ENCODE results near the gene NFS1.
A peak's percentile ranks its signal among the peaks of the same experiment; 100 is the strongest.
"Not testable (repeated sequence)": the region's sequence is repeated elsewhere in the genome, so short reads cannot be mapped to it uniquely, and the experiment has no call there.

NFS1 gene

DNA sequence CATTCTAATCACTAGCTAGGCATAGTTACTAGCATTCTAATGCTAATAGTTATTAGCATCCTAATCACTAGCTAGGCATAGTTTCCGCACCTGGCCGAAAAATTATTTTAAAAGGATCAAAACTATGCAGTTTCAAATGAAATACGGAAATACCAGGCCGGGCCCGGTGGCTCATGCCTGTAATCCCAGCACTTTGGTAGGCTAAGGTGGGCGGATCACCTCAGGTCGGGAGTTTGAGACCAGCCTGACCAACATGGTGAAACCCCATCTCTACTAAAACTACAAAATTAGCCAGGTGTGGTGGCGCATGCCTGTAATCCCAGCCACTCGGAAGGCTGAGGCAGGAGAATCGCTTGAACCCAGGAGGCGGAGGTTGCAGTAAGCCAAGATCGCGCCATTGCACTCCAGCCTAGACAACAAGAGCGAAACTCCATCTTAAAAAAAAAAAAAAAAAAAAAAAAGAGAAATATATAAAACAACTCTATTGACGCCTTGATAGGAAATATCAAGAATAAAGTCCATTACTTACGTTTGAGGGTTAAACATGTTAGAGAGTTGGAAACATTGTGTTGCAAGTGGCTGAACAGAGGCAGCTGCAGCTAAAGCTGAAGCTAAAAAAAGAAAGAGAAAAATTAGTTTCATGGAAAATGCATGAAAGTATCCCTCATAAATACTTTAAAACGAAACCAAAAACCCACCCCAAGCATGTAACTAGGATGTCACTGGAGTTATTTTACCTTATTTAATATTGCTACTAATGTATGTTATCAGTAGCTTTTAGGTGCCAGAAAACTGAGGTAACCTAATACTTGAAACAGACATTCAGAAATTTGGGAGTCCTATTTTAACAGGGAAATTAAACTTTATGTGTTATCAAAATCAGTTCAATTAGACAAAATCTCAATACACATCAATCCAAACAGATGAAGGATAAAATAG lies 7.7 kb upstream of the NFS1 start:
- DNase-seq: not testable (repeated sequence)

DNA sequence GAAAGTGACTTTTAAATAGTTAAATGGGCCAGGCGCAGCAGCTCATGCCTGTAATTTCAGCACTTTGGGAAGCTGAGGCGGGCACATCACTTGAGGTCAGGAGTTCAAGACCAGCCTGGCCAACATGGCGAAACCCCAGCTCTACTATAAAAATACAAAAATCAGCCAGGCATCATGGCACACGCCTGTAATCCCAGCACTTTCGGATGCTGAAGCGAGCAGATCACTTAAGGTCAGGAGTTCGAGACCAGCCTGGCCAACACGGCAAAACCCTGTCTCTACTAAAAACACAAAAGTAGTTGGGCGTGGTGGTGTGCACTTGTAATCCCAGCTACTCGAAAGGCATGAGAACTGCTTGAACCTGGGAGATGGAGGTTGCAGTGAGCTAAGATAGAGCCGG lies 6.7 kb upstream of the NFS1 start:
- DNase-seq: not testable (repeated sequence)

DNA sequence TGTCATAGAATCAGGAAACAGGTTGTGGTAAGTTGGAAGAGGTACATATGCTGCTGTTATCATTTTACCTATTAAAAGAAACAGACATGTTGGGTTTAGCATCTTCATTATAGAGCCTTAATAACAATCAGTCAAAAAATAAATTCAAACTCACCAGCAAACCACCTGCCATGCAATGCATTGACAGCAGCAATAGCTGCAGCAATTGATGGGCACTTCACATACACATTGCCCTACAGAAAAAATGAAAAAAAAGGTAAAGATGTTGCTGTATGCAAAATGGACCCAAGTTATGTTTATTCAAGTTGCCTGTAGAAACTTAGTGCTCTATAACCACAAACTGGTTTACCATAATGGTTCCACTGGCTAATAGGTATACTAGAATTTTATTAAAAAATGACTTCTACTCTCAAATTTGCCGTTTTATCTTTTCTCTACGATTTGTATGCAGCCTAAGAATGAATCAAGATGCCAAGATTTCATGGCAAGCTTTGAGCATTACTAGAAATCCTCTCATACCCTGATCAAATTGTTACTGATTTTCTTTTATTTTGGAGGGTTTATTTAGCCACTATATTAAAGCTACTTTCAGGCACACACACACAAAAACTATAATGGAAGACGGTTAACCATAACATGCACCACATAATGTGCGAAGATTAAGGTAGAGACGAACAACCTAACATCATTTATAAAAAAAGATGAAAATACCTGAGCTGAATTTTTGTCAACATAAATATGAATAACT lies 5.5 kb upstream of the NFS1 start:
- no peak for DNase-seq

DNA sequence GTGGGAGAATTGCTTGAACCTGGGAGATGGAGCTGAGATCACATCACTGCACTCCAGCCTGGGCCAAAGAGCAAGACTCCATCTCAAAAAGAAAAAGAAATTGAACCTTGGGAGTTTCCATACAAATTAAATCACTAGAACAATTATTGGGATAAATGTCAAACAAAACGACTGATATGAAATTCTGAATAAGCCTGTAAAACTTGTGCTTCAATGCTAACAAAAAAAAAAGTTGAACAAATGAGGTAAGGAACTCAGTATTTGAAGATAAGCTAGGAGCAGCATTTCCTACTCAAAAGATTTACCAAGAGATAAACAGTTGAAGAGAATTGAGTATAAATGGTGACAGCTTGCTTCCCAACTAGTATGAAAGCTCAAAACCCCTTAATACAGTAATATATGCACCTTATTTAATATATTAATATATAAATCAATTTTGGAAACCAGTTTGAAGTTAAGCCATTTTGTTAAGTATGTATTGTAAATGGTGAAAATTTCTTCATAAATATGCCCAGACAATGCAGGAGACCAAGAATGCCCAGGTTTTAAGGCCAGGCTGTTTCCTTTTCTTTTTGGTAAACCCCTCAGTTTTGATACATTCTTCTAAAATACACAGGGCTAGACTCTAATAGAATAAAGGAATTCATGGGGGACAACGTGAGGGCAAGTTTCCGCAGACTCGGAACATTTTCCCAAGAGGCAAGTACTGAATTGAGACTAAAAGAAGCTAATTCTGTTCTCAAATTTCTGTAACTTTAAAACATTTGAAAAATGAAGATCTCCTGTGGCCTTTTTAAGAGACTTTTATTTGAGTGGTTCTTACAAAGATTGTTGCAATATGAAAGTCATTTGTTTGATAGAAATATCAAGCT lies 3.9 kb upstream of the NFS1 start:
- no peak for DNase-seq

DNA sequence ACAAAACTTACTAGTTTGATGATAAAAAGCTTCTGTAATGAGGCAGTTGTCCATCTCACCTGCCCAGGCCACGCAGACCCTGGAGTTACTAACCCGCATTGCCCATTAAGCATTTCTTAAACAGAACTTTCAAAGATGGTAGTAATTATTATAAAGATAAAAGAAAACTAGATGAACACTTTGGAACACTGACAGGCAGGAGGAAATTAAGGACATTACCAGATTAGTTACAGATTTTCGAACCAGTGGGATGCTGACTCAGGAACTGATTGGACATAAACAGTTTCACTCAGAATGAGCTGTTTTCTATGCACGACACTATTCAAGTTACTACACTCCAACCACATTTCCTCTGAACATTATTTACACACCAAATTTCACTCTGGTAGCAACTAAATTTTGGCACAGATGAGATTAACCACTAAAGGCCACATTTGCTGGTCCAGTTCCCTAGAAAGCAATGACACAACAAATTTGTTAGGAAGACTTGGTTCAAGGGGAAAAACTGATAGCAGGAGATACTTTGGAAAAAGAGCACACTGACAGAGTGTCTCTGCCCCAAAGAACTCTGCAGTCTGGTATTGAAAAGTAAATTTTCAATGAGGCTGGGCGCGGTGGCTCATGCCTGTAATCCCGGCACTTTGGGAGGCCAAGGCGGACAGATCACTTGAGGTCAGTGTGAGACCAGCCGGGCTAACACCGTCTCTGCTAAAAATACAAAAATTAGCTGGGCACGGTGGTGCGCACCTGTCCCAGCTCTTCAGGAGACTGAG lies 3.1 kb upstream of the NFS1 start:
- DNase-seq: peak; percentile 20

DNA sequence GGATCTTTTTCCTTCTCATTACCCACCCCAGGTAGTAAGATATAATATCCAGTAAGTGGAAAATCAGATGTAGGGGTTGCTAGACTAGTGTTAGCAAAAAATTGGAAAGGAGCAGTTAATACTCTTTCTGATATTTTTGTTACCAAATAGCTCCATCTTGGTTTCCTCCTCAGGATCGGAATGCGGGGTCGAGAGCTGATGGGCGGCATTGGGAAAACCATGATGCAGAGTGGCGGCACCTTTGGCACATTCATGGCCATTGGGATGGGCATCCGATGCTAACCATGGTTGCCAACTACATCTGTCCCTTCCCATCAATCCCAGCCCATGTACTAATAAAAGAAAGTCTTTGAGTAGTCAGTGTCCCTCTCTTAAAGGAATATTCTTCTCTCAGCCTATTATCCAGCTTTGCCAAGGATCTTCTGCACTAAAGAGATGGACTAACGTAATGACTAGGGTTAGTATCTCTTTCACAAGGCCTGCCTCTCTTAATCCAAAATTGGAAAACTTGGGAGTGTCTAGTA lies 1.5 kb upstream of the NFS1 start:
- DNase-seq: no peak

DNA sequence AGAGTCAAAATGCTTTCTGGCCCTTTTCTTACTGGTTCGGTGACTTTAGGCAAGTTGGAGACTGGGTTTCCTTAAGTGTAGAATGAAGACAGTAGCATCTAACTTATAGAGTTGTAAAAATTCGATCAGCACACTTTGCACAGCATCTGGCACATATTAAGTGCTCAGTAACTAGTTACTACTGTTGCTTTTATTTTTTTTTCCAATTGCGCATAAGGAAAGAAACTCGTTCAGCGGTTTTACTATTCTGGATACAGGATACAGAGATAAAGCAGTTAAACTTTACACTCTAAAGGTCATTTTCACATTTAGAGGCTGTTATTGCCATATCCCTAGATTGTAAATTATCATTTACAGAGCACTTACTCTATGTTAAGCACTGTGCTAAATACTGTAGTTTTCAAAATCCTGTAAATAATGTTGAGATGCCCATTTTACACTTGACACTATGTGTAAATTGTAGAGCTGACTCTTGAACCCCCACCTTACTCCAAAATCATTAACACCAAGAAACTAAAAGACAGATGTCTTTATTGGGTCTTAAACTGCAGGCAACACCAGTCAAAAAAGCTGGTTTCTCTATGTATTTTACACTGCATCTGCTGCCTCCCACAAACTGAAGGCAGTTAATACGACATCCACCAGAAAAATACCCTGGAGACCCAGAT lies 939 bp upstream of the NFS1 start:
- DNase-seq: no peak

DNA sequence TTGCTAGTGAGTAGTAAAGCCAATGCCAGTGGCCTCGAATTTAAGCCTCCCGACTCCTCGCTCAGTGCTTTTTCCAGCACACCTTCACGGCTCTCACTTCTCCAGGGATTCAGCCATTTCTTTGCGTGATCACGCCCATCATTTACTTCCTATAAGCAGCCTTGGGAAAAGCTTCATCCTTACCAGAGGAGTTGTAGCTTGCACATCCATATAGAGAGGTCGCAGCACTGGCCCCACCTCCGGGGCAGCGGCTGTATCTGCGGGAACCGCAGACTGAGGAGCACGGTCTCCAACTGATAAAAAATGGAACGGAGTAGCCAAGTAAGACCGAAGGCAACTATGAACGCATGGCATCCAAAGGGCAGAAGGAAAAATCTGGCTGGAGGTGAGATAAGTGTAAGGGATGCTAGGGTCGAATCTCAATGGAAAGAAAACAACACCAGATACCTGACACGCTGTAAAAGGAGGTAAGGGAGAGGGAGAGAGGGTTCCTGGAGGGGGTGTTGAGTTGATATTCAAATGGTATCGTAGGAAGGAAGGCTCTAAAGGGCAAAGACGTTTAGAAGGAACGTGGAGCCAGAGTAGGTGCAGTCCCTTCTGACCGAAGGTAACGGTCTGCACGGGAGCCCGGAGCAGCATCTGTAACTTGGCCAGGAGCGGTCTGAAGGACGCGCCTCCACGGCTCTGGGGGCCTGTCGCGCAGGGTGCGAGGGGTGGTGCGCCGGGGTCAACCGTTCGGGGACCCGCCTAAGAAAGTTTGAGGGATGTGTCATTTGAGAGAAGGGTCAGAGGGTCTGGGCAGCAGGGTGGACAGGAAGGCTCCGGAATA lies 640 bp downstream of the NFS1 start:
- no peak for DNase-seq

DNA sequence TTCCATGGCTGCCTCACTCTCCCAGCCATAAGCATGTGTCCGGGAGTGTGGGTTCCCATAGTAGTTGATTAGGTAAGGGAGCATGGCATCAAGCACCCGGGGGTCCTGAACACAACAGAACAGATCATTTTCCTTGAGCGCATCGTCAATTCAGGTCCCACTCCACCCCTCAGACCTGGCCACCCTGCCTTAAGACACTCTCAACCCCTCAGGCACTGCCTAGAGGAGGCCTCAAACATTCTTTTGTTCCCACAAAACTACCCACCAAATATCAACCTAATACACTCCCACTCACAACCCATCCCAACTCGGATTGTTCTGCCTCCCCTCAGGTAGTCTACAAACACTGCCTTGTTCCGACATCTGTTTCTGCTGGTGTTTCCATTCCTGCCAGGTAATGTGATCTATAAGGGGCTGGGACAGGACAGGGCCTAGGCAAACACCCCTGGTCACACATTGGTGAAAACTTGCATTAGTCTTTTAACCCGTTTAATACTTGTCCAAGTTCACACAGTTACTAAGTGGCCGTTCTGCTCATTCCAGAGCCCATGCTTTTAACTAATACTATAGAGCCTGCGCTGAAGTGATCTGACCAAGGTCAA lies 1.4 kb downstream of the NFS1 start:
- no peak for DNase-seq

DNA sequence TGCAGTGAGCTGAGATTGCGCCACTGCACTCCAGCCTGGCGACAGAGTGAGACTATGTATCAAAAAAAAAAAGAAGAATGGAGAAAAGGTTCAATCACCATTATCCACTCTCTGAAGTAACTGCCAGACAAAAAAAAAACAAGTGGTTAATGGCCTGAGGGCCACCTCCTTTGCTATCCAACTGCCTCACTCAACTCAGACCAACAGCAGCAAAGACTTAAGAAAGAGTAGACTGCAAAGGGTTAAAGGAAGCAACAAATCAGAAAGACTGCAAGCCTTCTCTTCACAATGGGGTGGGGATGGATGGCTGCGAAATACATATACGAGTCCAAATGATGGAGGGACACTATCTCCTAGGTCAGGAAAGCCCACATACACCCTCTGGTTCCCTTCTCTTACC lies 3.2 kb downstream of the NFS1 start:
- no peak for DNase-seq

DNA sequence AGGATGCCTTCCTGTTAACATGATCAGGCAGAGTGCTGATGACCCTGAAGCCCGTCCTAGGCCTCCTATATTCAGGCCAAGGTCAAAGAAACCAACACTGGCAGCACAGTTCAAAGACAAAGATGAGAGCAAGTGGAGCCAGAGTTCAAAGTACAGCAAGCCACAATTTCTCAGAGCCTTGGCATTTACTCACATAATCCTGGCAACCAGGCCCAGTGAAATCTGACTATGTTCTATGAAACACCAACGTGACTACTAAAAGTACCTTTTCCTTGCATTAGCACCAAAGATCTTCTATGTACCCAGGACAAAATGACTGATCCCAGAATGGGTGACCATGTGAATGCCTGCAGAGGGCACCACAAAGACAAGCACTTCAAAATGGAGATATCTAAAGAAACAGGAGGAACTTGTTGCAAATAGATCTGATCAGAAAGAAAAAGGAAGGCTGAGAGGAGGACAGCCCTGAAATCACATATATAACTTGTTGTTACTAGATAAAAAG lies 3.9 kb downstream of the NFS1 start:
- no peak for DNase-seq

DNA sequence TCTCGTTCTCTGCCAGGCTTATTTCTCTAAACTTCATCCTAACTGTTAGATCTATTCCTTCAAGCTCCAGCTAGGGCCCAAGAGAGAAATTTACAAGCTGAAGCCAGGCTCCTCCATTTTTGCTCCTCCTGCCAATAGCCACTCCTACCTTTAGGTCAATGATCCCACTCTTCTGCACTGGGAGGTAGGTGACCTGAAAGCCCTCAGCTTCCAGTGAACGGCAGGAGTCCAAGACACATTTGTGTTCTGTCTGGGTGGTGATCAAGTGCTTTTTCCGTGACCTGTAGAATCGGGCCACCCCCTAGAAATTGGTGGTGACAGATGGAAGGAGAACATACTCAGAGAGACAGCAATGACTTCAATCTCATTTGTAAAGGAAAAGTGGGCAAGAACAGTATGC lies 8.9 kb downstream of the NFS1 start:
- no peak for DNase-seq

DNA sequence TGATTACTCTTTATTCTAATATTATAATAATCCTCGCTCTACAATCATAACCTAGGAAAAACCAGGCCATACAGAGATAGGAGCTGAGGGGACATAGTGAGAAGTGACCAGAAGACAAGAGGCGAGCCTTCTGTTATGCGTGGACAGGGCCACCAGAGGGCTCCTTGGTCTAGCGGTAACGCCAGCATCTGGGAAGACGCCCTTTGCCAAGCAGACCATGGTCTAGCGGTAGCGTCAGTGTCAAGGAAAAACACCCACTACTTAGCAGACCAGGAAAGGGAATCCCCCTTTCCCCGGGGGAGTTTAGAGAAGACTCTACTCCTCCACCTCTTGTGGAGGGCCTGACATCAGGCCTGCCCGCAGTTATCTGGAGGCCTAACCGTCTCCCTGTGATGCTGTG lies 12.3 kb downstream of the NFS1 start:
- not testable (repeated sequence) for DNase-seq

DNA sequence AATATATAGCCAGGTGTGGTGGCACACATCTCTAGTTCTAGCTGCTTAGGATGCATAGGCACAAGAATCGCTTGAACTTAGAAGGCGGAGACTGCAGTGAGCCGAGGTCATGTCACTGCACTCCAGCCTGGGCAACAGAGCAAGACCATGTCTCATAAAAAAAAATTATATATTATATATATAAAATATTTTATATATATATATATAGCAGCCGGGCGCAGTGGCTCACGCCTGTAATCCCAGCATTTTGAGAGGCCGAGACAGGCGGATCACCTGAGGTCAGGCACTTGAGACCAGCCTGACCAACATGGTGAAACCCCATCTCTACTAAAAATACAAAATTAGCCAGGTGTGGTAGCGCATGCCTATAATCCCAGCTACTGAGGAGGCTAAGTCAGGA lies 13.8 kb downstream of the NFS1 start:
- DNase-seq: not testable (repeated sequence)

DNA sequence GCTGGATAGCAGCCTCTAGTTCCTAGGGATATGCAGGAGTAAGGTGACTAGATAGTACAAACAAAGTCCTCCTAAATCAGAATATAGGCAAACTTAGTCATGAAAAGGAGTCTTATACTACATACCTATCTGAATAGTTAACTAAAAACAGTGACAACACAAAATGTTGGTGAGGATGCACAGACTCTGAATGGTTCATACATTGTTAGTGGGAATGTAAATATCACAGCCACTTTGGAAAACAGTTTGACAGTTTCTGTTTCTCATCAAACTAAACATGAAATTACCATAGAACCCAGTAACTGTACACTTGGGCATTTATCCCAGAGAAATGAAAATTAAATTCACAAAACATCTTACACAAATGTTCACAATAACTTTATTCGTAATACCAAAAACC lies 17.2 kb downstream of the NFS1 start:
- no peak for DNase-seq

DNA sequence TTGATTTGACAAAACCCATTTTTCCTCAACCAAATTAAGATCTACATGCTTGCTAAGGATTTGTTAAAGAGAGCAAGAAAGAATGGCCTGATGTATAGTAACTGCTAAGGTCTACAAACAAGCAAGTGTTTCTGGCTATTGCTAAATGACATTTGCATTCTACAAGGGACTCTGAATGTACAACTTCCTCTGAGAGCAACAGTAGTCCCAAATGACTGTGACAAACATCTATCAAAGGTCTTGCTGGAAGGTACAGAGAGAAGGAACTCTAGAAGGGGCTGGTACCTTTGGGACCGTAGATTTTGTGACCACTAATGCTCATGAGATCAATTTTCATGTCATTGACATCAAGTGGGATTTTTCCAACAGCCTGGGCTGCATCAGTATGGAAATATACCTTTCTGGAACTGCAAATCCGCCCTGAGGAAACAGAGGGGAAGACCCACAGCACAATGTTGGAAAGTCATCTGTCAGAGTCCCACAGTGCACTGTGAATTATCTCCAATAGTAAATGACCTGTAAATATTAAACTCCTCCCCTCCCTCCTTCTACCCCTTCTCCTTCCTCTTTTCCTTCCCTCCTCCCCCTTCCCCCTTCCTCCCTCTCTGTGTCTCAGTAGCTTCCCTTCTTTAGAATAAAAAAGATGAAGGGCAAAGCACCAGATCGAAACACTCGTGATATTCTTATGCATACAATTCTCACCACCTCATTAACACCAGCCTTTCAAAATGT lies 18.5 kb downstream of the NFS1 start:
- peak; percentile 47 for DNase-seq

DNA sequence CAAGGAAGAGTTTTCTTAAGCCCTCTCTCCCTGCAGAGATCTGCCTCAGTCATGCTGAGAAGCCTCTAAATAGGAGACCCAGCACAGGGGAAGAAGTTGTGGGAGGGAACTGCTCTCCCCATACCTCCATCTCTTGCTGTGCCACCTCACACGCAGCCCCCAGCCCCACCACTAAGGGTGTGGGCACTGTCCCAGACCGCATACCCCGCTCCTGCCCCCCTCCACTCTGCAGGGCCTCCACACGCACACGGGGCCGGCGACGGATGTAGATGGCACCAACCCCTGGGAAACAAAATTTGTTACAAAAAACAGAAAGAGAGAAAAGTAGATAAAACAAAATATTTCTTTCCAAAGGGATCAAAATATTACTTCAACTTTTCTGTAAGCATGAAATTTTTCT lies 24.2 kb downstream of the NFS1 start:
- no peak for DNase-seq

DNA sequence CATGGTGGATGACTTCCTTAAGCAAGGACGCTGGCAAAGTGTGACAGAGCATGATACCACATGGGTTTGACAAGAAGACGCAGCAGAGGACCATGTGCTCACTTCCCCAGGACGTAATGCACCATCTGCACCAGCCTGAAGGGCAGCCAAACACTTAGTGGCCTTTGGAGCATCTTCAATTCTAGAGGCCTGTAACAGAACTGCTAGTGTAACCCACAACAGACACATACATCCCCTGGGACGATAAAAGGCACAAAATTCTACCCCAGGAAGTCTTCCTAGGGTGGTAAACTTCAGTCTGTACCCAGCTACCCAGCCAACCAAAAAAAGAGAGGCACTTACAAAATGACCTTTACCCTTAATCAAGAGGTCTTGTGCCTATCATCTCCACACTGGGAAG lies 25.3 kb downstream of the NFS1 start:
- no peak for DNase-seq

DNA sequence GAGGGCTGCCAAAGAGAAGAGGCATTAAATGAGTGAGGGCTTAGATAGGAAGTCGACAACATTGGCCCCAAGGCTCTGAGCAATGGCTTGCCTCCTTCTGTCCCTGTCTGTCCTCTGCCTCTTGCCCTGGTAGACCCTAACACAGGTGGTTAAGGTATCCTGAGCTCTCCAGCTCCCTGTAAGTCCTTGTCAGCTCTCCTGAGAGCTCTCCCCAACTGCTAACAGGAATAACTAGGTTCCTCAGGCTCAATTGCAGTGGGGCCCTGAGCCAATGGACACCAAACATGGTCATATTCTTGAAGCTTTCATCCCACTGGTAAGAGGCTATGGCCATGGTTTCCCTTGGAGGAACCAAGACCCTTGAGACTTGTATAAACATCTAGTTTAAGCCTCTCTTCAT lies 29.5 kb downstream of the NFS1 start:
- DNase-seq: no peak

Data from MV-4-11 (cell line).